K562 (cell line): ENCODE results near the gene ZNF503. TPM values are rescaled to one million over a fixed set of nuclear protein-coding genes. Genes with fewer than 3 reads are reported as not detected.

ENCODE experiments used
- ATAC-seq: fragments of 200-7000 bp; cut with Tn5 transposase; 3 replicates; pipeline ENCODE4 v1.9.1; 2020; ENCODE audit warnings: moderate library complexity
- BruUV-seq: library from RNA; stranded (reverse); fragments of 400-500 nt; replicated peaks from 2 replicates; lab custom pipeline; 2021; lab: Mats Ljungman, UMichigan
- CTCF ChIA-PET: fragments of 300-600 bp; formaldehyde crosslinking; extraction: SDS; loops from one replicate; lab custom pipeline; 2021; ENCODE audit warnings: low intra/inter-chr PET ratio; lab: Yijun Ruan, JAX
- POLR2A ChIA-PET: fragments of 300-600, 350-650 bp; sonication (Branson Sonifier 250); formaldehyde crosslinking; extraction: SDS; loops from one replicate; lab custom pipeline; 2021; ENCODE audit warnings: antibody characterized with exemption, inconsistent platforms; lab: Yijun Ruan, JAX
- DNase-seq, 4 experiments: peaks; one replicate each; pipeline versions ENCODE4 v3.0.0 to v3.0.0-alpha.2; 2011 to 2018; ENCODE audit warnings: low spot score in 3 of 4, mixed read lengths in 3 of 4; ENCODE audit errors: extremely low read depth in 1 of 4
- FAIRE-seq: peaks from 2 replicates; lab custom pipeline; 2011; peaks lifted over from hg19 to GRCh38; lab: Jason Lieb, UNC
- H2AFZ ChIP-seq: 2 replicates; pipeline ENCODE4 v1.6.0; 2011; ENCODE audit warnings: low read depth, low read length, control low read depth, inconsistent platforms
- H3K27ac ChIP-seq: fragments of 200-600 bp; 3 replicates; pipeline ENCODE4 v1.8.0; 2011; ENCODE audit warnings: low read depth, mild to moderate bottlenecking, control low read depth, inconsistent platforms, low read length, moderate library complexity, mixed read lengths; ENCODE audit errors: extremely low read depth
- H3K27me3 ChIP-seq, 2 experiments: fragments of 300-600 bp in 1 of 2; 2 replicates in 1 of 2; 3 replicates in 1 of 2; pipeline versions ENCODE4 v1.6.0 to v1.8.0; 2011; ENCODE audit warnings: inconsistent platforms in 2 of 2, low read length in 2 of 2, mild to moderate bottlenecking in 1 of 2, mixed read lengths in 1 of 2, moderate library complexity in 1 of 2; ENCODE audit not compliant: control insufficient read depth in 2 of 2, insufficient read depth in 2 of 2
- H3K36me3 ChIP-seq: fragments of 300-600 bp; 3 replicates; pipeline ENCODE4 v1.8.0; 2011; ENCODE audit warnings: mild to moderate bottlenecking, low read length, inconsistent platforms; ENCODE audit not compliant: control insufficient read depth, insufficient read depth
- H3K4me1 ChIP-seq, 2 experiments: fragments of 200-600 bp in 1 of 2; replicated peaks in 1 of 2; 2 replicates in 1 of 2; 3 replicates in 1 of 2; pipeline versions ENCODE4 v1.5.1 to v1.8.0; 2011; ENCODE audit warnings: inconsistent platforms in 2 of 2, low read length in 2 of 2, mild to moderate bottlenecking in 1 of 2, mixed read lengths in 1 of 2, moderate library complexity in 1 of 2; ENCODE audit not compliant: control insufficient read depth in 2 of 2, insufficient read depth in 2 of 2
- H3K4me2 ChIP-seq: 2 replicates; pipeline ENCODE4 v1.6.1; 2011; ENCODE audit warnings: low read length, control low read depth, inconsistent platforms, mixed read lengths; ENCODE audit not compliant: insufficient read depth
- H3K4me3 ChIP-seq: fragments of 200-600 bp; sonication (generic), shearing (Covaris generic); 2 replicates; pipeline ENCODE4 v1.5.1; 2016; ENCODE audit warnings: control low read depth, inconsistent platforms
- H3K79me2 ChIP-seq: fragments of 200-600 bp; 3 replicates; pipeline ENCODE4 v1.8.0; 2011; ENCODE audit warnings: low read length, inconsistent platforms; ENCODE audit not compliant: control insufficient read depth, insufficient read depth
- H3K9ac ChIP-seq, 2 experiments: 2 replicates each; pipeline versions ENCODE4 v1.6.0 to v1.6.1; 2011; ENCODE audit warnings: low read depth in 2 of 2, low read length in 2 of 2, control low read depth in 1 of 2, inconsistent platforms in 1 of 2, mild to moderate bottlenecking in 1 of 2, mixed read lengths in 1 of 2; ENCODE audit not compliant: insufficient read depth in 1 of 2
- H3K9me1 ChIP-seq: one replicate; pipeline ENCODE4 v1.6.0; 2011; ENCODE audit warnings: inconsistent platforms, mild to moderate bottlenecking, low read length, moderate library complexity; ENCODE audit not compliant: control insufficient read depth, insufficient read depth
- H3K9me3 ChIP-seq: replicated peaks from 2 replicates; pipeline ENCODE4 v1.5.1; 2011; ENCODE audit warnings: low read depth, low read length, inconsistent platforms; ENCODE audit not compliant: control insufficient read depth, insufficient read depth
- H4K20me1 ChIP-seq: replicated peaks from 2 replicates; pipeline ENCODE4 v1.6.1; 2011; ENCODE audit warnings: low read length, inconsistent platforms, mixed read lengths; ENCODE audit not compliant: control insufficient read depth, insufficient read depth
- ARID1B ChIP-seq: fragments of 450-650 bp; IDR thresholded peaks from 2 replicates; pipeline ENCODE4 v1.6.1; 2016; ENCODE audit warnings: antibody characterized with exemption, mild to moderate bottlenecking, inconsistent platforms
- CSDE1 ChIP-seq, 2 experiments: fragments of 450-650 bp; IDR thresholded peaks; 2 replicates each; pipeline ENCODE4 v1.6.1; 2016; ENCODE audit warnings: mild to moderate bottlenecking in 1 of 2
- DPF2 ChIP-seq: fragments of 450-650 bp; IDR thresholded peaks from 2 replicates; pipeline ENCODE4 v1.6.1; 2016
- PYGO2 ChIP-seq: fragments of 450-650 bp; IDR thresholded peaks from 2 replicates; pipeline ENCODE4 v1.6.1; 2016; ENCODE audit warnings: mild to moderate bottlenecking, missing genetic modification characterization, moderate library complexity, missing compliant biosample characterization
- WGBS: fragments of 100-300 bp; shearing (Covaris generic); methylation state at CpG from one replicate; pipeline ENCODE4 v1.1.6; 2016; ENCODE audit warnings: low coverage, mixed read lengths; ENCODE audit not compliant: insufficient coverage; ENCODE audit errors: missing lambda C conversion rate; 5-methylcytosine and 5-hydroxymethylcytosine counted together
- in situ Hi-C: fragments of 300-500 bp; cut with MboI; formaldehyde crosslinking; loops from 4 replicates; pipeline ENCODE4 v1.15.0; 2018; ENCODE audit warnings: inconsistent platforms, mixed read lengths
- intact Hi-C: fragments of 100-400 bp; cut with micrococcal nuclease; formaldehyde crosslinking; loops from 2 replicates; pipeline ENCODE4 v1.14.2; 2022
- polyA plus RNA-seq, 8 experiments: library from polyadenylated mRNA; depleted of rRNA in 4 of 8; stranded (reverse) in 5 of 8; unstranded in 3 of 8; fragments of >200 nt; fragmentation: Nextera tagmentation in 2 of 8; fragmentation: Illumina TruSeq in 1 of 8; extraction: Ambion mirVana in 2 of 8; extraction: Trizol in 1 of 8; gene quantifications; 2 replicates each; pipeline versions ENCODE4 v1.2.1 to v1.2.3, GENCODE V29; 2011 to 2014; ENCODE audit warnings: inconsistent platforms in 1 of 8, missing spikeins in 1 of 8
- total RNA-seq, 7 experiments: library from RNA; depleted of rRNA in 6 of 7; stranded (reverse); fragments of >200 nt in 6 of 7; fragmentation: Illumina TruSeq in 2 of 7; extraction: Trizol in 2 of 7; gene quantifications; 2 replicates each; pipeline versions ENCODE4 v1.2.1 to v1.2.3, GENCODE V29; 2011 to 2021; ENCODE audit warnings: low replicate concordance in 1 of 7
- TF ChIP-seq, protein P1 (sequence below): fragments of 250-450 bp; sonication (Bioruptor Pico); IDR thresholded peaks from 2 replicates; pipeline ENCODE4 v1.4.0; 2020; ENCODE audit warnings: mild to moderate bottlenecking, moderate library complexity, borderline replicate concordance

ZNF503 gene
- total and polyA plus RNA-seq, 9 of the 15 experiments (the other 6 are each of a cell fraction or from before 2014, with no cell fraction given): not detected

DNA sequence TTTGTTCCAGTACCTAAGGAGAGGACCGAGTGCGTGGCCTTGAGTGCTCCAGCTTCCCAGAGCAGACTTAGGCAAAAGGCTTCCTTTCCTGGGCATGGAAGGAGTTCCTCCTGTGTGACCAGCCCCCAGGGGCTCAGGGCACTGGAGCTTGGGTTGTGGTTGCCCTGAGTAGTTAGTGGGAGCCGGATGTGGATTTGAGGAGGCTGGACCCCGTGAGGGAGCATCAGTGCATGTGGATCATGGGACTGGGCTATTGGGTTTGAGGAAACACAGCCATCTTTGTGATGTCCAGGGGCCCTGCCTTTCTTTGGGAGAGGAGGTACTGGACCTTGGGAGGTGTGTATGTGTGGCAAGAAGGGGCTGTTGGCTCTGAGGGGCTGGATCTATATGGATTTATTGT lies 38.2 kb upstream of the ZNF503 start:
- FAIRE-seq: no peak
- no peak for DNase-seq
- Histone ChIP-seq H3K79me2 (no peaks in the 10 kb centered on the region), H3K4me3 (no peak overlapping the region), H3K9ac (no peak overlapping the region), H3K4me2 (no peak overlapping the region), H2AFZ (no peak overlapping the region), H3K36me3 (no peaks in the 10 kb centered on the region), H3K9me1 (no peaks in the 10 kb centered on the region), H3K27me3 (peaks cover 0 to under 1% of the 10 kb centered on the region in 2 experiments; a peak in 2 of 5 replicates), H3K4me1 (no peaks in the 10 kb centered on the region), H3K27ac (no peak overlapping the region), H4K20me1 (no peaks in the 10 kb centered on the region), H3K9me3 (peaks cover 6% of the 10 kb centered on the region)
- BruUV-seq: no TSS peak
- ChIA-PET CTCF (no interaction called here), POLR2A (no interaction called here)
- no peak for ATAC-seq
- 0% methylated on average over 4 of the region's 4 CpGs for WGBS
- intact Hi-C loops: no loop called here
- TF ChIP-seq ARID1B (no peak), CSDE1 (IDR thresholded peaks at IDR 0.05) (no peak), PYGO2 (tag) (no peak), DPF2 (no peak)
- TF ChIP-seq, protein P1, sequence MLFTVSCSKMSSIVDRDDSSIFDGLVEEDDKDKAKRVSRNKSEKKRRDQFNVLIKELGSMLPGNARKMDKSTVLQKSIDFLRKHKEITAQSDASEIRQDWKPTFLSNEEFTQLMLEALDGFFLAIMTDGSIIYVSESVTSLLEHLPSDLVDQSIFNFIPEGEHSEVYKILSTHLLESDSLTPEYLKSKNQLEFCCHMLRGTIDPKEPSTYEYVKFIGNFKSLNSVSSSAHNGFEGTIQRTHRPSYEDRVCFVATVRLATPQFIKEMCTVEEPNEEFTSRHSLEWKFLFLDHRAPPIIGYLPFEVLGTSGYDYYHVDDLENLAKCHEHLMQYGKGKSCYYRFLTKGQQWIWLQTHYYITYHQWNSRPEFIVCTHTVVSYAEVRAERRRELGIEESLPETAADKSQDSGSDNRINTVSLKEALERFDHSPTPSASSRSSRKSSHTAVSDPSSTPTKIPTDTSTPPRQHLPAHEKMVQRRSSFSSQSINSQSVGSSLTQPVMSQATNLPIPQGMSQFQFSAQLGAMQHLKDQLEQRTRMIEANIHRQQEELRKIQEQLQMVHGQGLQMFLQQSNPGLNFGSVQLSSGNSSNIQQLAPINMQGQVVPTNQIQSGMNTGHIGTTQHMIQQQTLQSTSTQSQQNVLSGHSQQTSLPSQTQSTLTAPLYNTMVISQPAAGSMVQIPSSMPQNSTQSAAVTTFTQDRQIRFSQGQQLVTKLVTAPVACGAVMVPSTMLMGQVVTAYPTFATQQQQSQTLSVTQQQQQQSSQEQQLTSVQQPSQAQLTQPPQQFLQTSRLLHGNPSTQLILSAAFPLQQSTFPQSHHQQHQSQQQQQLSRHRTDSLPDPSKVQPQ (CRISPR knock-in tag): no peak
- in situ Hi-C loops: no loop called here
